DND-41 (cell line): ENCODE results near the gene PPP6R1.
A peak's percentile ranks its signal among the peaks of the same experiment; 100 is the strongest.

Experiments
- ATAC-seq: fragments of 200-7000 bp; cut with Tn5 transposase; 3 replicates; pipeline ENCODE4 v1.9.1; 2021; ENCODE audit warnings: low read depth; ENCODE audit not compliant: insufficient read depth
- DNase-seq: peaks from one replicate; pipeline ENCODE4 v3.0.0-alpha.2; 2020
- H2AFZ ChIP-seq: 2 replicates; pipeline ENCODE4 v1.6.0; 2012; ENCODE audit warnings: low read depth, low read length
- H3K27ac ChIP-seq: 2 replicates; pipeline ENCODE4 v1.5.1; 2012; ENCODE audit warnings: low read length, inconsistent platforms
- H3K27me3 ChIP-seq: fragments of 200-600 bp; sonication (generic); 2 replicates; pipeline ENCODE4 v1.6.0; 2012; ENCODE audit warnings: low read length, mild to moderate bottlenecking, inconsistent platforms; ENCODE audit not compliant: insufficient read depth, poor library complexity
- H3K36me3 ChIP-seq: 2 replicates; pipeline ENCODE4 v1.5.1; 2012; ENCODE audit warnings: low read length, inconsistent platforms; ENCODE audit not compliant: insufficient read depth
- H3K4me1 ChIP-seq: 2 replicates; pipeline ENCODE4 v1.5.1; 2012; ENCODE audit warnings: mild to moderate bottlenecking, low read length; ENCODE audit not compliant: insufficient read depth
- H3K4me2 ChIP-seq: 2 replicates; pipeline ENCODE4 v1.6.0; 2012; ENCODE audit warnings: mild to moderate bottlenecking, moderate library complexity, low read length, inconsistent platforms; ENCODE audit not compliant: insufficient read depth
- H3K4me3 ChIP-seq, 2 experiments: fragments of 200-600 bp in 1 of 2; shearing (Covaris generic) in 1 of 2; 2 replicates each; pipeline ENCODE4 v1.5.1; 2012 to 2016; ENCODE audit warnings: inconsistent platforms in 2 of 2, low read length in 2 of 2, mild to moderate bottlenecking in 2 of 2, low read depth in 1 of 2, moderate library complexity in 1 of 2
- H3K79me2 ChIP-seq: 2 replicates; pipeline ENCODE4 v1.6.0; 2012; ENCODE audit warnings: low read length, inconsistent platforms; ENCODE audit not compliant: insufficient read depth
- H3K9ac ChIP-seq: 2 replicates; pipeline ENCODE4 v1.6.0; 2012; ENCODE audit warnings: low read depth, mild to moderate bottlenecking, inconsistent platforms, low read length, moderate library complexity
- H3K9me3 ChIP-seq: 2 replicates; pipeline ENCODE4 v1.5.1; 2012; ENCODE audit warnings: low read length, moderate library complexity, mild to moderate bottlenecking, inconsistent platforms; ENCODE audit not compliant: insufficient read depth, severe bottlenecking
- H4K20me1 ChIP-seq: 2 replicates; pipeline ENCODE4 v1.6.0; 2012; ENCODE audit warnings: low read length; ENCODE audit not compliant: insufficient read depth
- CTCF ChIP-seq: IDR thresholded peaks from 2 replicates; pipeline ENCODE4 v1.5.1; 2012; ENCODE audit warnings: borderline replicate concordance, low read length, moderate library complexity, mild to moderate bottlenecking; ENCODE audit not compliant: poor library complexity, severe bottlenecking; ENCODE audit errors: extremely low read depth
- EZH2 ChIP-seq: IDR thresholded peaks from 3 replicates; pipeline ENCODE4 v1.6.1; 2012; ENCODE audit warnings: borderline replicate concordance, low read depth, mild to moderate bottlenecking, moderate library complexity, low read length, inconsistent platforms; ENCODE audit not compliant: severe bottlenecking

The PPP6R1 gene

GRCh38 chr19:55224038-55224665 lies 34.7 kb downstream of the PPP6R1 start:
- TF ChIP-seq CTCF (no peak), EZH2 (no peak)
- H4K20me1 ChIP-seq = peaks cover 55% of the 10 kb centered on the region
- H3K4me3 ChIP-seq = no peak overlapping the region
- H3K79me2 ChIP-seq = no peaks in the 10 kb centered on the region
- no peak overlapping the region for H3K9ac ChIP-seq
- no peak for DNase-seq
- H3K4me1 ChIP-seq = no peaks in the 10 kb centered on the region
- H3K36me3 ChIP-seq = peaks cover 37% of the 10 kb centered on the region
- H3K27me3 ChIP-seq = no peaks in the 10 kb centered on the region
- no peak overlapping the region for H2AFZ ChIP-seq
- H3K9me3 ChIP-seq = no peaks in the 10 kb centered on the region
- ATAC-seq = no peak
- H3K27ac ChIP-seq = no peak overlapping the region
- no peak overlapping the region for H3K4me2 ChIP-seq

- ATAC-seq (0 out of 3 replicates have a peak, but pooled peaks have one; percentile 7), DNase-seq (no peak)
- no peaks in the 10 kb centered on the region for H3K9me3 ChIP-seq
- H3K9ac ChIP-seq = no peak overlapping the region
- H3K4me1 ChIP-seq = no peaks in the 10 kb centered on the region
- no peak overlapping the region for H3K27ac ChIP-seq
- H3K4me3 ChIP-seq = no peak overlapping the region
- no peaks in the 10 kb centered on the region for H3K27me3 ChIP-seq
- H3K36me3 ChIP-seq = peaks cover 31% of the 10 kb centered on the region
- H2AFZ ChIP-seq = no peak overlapping the region
- no peaks in the 10 kb centered on the region for H3K79me2 ChIP-seq
- no peak overlapping the region for H3K4me2 ChIP-seq
- peaks cover 55% of the 10 kb centered on the region for H4K20me1 ChIP-seq
- TF ChIP-seq EZH2 (no peak), CTCF (no peak)
Observed at GRCh38 chr19:55223291-55224037, 35.4 kb downstream of the PPP6R1 start.

DNA sequence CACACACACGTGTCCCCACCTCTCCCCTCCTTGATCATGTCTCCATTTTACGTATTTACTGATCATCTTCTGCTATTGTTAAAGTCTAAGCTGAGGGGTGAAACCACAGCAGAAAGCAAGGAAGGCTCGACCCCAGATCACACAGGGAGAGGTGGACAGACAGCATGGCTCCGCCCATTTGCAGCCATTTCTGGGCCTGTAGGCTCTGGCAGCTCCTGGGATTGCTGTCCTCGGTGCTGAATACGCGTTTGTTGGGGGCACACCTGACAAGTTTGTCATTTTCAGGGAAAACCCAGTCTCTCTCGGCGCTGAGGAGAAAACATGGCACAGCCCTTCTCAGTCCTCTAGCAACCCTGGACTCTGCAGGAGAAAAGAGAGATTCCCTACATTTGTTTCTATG lies 38.3 kb downstream of the PPP6R1 start:
- H3K4me1 ChIP-seq = no peaks in the 10 kb centered on the region
- no peak overlapping the region for H3K9ac ChIP-seq
- no peak for TF ChIP-seq CTCF
- TF ChIP-seq EZH2 = no peak
- no peak overlapping the region for H3K27ac ChIP-seq
- peaks cover 30% of the 10 kb centered on the region for H4K20me1 ChIP-seq
- no peaks in the 10 kb centered on the region for H3K27me3 ChIP-seq
- H3K79me2 ChIP-seq = no peaks in the 10 kb centered on the region
- H3K4me2 ChIP-seq = no peak overlapping the region
- no peak; the same call in 2 of the 3 replicates for ATAC-seq
- H2AFZ ChIP-seq = no peak overlapping the region
- no peak overlapping the region for H3K4me3 ChIP-seq
- DNase-seq = peak; percentile 42
- H3K36me3 ChIP-seq = peaks cover 4% of the 10 kb centered on the region
- no peaks in the 10 kb centered on the region for H3K9me3 ChIP-seq
